Stomach (tissue), 9 donors: ENCODE data around the gene ANKRD33. TPM values are rescaled to one million over a fixed set of nuclear protein-coding genes. Genes with fewer than 3 reads are reported as not detected.
A peak's percentile ranks its signal among the peaks of the same experiment; 100 is the strongest.

Source experiments
- DNase-seq, 2 donors: peaks; one replicate each; pipeline versions ENCODE4 v3.0.0 to v3.0.0-alpha.2; 2013 to 2019
- H3K27ac ChIP-seq, 5 donors: fragments of 200-600 bp in 4 of 5; sonication (generic) in 4 of 5; one replicate each; pipeline ENCODE4 v1.5.1; 2013 to 2019; ENCODE audit warnings: mild to moderate bottlenecking in 1 of 5, moderate library complexity in 1 of 5
- H3K27me3 ChIP-seq, 3 donors: fragments of 200-600 bp; sonication (generic); one replicate each; pipeline ENCODE4 v1.5.1; 2017 to 2019; ENCODE audit warnings: mixed run types in 1 of 3
- H3K36me3 ChIP-seq, 4 donors: fragments of 200-600 bp; sonication (generic); 1 replicate in 3 of 4; 2 replicates in 1 of 4; pipeline ENCODE4 v1.5.1; 2016 to 2019
- H3K4me1 ChIP-seq, 4 donors: fragments of 200-600 bp; sonication (generic); one replicate each; pipeline ENCODE4 v1.5.1; 2016 to 2019
- H3K4me3 ChIP-seq, 4 donors: fragments of 200-600 bp; sonication (generic) in 3 of 4; one replicate each; pipeline ENCODE4 v1.5.1; 2016 to 2019; ENCODE audit warnings: mild to moderate bottlenecking in 1 of 4
- H3K9me3 ChIP-seq, 4 donors: fragments of 200-600 bp; sonication (generic); one replicate each; pipeline ENCODE4 v1.5.1; 2016 to 2019
- EP300 ChIP-seq: sonication (generic); formaldehyde crosslinking; IDR thresholded peaks from one replicate; pipeline ENCODE4 v1.6.1; 2017; ENCODE audit warnings: antibody characterized with exemption
- POLR2A ChIP-seq, 4 donors: fragments of 450-650 bp; IDR thresholded peaks; one replicate each; pipeline ENCODE4 v1.6.1; 2016; ENCODE audit warnings: antibody characterized with exemption in 4 of 4, control low read depth in 2 of 4, mild to moderate bottlenecking in 1 of 4, moderate library complexity in 1 of 4
- POLR2AphosphoS5 ChIP-seq, 3 donors: sonication (generic); formaldehyde crosslinking; IDR thresholded peaks; one replicate each; pipeline ENCODE4 v1.6.1; 2016; ENCODE audit warnings: antibody characterized with exemption in 3 of 3
- WGBS, 5 donors: extraction: QIAGEN DNeasy Blood & Tissue Kit in 3 of 5; methylation state at CpG; one replicate each; pipeline versions ENCODE4 v1.1.5 to v1.1.7; 2013 to 2018; 5-methylcytosine and 5-hydroxymethylcytosine counted together
- intact Hi-C: fragments of 100-400 bp; cut with DNase I; formaldehyde crosslinking; loops from one replicate; pipeline ENCODE4 v1.15.1; 2023; ENCODE audit warnings: low total_unique reads
- polyA plus RNA-seq, 3 donors: library from polyadenylated mRNA; stranded (reverse); fragments of 200-250 nt; gene quantifications; one replicate each; pipeline ENCODE4 v1.2.3, GENCODE V29; 2013
- total RNA-seq, 5 donors: library from RNA; depleted of rRNA; stranded (reverse); fragments of >200 nt; gene quantifications; one replicate each; pipeline versions ENCODE4 v1.1.0 to v1.2.3, GENCODE V29; 2014 to 2016
- TF ChIP-seq, protein P1 (sequence below), 7 experiments: fragments of 450-650 bp in 4 of 7; fragments of 200-600 bp in 3 of 7; sonication (generic) in 3 of 7; IDR thresholded peaks; one replicate each; pipeline ENCODE4 v1.5.1; 2016 to 2019; ENCODE audit warnings: antibody characterized with exemption in 7 of 7, control low read depth in 2 of 7, mild to moderate bottlenecking in 1 of 7
- donor health status: healthy with polysubstance abuse.
- donor health status: Bipolar disorder and iron deficiency.
- donor health status: healthy.

ANKRD33 gene
- total and polyA plus RNA-seq, 8 donors: not detected

DNA sequence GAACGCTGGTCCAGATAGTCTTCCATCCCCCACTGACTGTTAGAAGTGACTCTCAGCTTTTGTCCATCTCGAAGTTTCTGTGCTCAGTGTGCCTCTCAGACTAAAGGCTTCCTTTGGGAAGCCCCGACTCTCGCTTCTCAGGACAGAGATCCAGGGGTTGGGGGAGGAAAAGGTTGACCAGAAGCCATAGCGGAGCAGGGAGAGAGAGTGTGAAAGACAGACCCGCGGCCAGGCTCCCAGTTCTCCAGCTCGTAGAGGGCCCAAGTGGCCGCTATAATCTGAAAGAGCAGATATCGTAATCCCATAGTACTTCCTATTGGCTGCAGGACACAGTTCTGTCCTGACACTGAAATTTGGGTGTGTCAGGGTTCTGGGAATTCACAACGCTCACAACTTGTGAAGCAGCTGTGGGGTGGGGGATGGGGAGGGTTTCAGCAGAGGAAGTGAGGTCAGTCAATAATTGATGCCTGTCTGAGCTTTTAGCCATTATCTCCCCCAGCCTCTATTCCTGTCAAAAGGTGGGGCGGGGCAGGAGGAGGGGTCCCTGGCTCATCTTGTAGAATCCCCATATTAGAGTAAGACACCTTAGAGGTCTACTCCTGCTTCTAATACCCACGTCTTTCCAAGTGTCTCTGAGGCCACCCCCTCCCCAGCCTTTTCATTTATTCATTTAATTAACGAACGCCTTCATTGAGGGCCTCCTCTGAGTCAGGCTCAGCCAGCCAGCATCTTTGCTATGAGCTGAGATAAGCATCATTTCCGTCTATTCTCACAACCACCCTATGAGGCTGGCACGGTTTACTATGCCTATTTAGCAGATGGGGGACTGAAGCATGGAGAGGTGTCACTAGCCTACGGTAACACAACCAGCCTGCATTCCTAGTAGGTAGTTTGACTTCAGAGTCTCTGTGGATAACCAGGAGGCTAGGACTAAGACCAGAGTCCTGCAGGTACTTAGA lies 17.8 kb downstream of the ANKRD33 start:
- peak; percentile 52 to 89 for DNase-seq
- Histone ChIP-seq H3K9me3 (no peaks in the 10 kb centered on the region), H3K36me3 (no peaks in the 10 kb centered on the region), H3K4me3 (peak overlapping the region in 1 of 4 donors; percentile 57), H3K27ac (peak overlapping the region; percentile 81 to 91 (median 87)), H3K27me3 (peaks cover 0 to 43% (median 19%) of the 10 kb centered on the region in 3 donors), H3K4me1 (peaks cover 14 to 35% (median 23%) of the 10 kb centered on the region in 4 donors)
- intact Hi-C loops: no loop called here
- peak; percentile 46 to 57 (median 52) for TF ChIP-seq POLR2AphosphoS5 (IDR thresholded peaks at IDR 0.05)
- TF ChIP-seq, protein P1, sequence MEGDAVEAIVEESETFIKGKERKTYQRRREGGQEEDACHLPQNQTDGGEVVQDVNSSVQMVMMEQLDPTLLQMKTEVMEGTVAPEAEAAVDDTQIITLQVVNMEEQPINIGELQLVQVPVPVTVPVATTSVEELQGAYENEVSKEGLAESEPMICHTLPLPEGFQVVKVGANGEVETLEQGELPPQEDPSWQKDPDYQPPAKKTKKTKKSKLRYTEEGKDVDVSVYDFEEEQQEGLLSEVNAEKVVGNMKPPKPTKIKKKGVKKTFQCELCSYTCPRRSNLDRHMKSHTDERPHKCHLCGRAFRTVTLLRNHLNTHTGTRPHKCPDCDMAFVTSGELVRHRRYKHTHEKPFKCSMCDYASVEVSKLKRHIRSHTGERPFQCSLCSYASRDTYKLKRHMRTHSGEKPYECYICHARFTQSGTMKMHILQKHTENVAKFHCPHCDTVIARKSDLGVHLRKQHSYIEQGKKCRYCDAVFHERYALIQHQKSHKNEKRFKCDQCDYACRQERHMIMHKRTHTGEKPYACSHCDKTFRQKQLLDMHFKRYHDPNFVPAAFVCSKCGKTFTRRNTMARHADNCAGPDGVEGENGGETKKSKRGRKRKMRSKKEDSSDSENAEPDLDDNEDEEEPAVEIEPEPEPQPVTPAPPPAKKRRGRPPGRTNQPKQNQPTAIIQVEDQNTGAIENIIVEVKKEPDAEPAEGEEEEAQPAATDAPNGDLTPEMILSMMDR (IDR thresholded peaks at IDR 0.05): no peak
- WGBS, 5 donors: 49 to 60% (median 51%) methylated on average over 17 to 18 of the region's 18 CpGs

DNA sequence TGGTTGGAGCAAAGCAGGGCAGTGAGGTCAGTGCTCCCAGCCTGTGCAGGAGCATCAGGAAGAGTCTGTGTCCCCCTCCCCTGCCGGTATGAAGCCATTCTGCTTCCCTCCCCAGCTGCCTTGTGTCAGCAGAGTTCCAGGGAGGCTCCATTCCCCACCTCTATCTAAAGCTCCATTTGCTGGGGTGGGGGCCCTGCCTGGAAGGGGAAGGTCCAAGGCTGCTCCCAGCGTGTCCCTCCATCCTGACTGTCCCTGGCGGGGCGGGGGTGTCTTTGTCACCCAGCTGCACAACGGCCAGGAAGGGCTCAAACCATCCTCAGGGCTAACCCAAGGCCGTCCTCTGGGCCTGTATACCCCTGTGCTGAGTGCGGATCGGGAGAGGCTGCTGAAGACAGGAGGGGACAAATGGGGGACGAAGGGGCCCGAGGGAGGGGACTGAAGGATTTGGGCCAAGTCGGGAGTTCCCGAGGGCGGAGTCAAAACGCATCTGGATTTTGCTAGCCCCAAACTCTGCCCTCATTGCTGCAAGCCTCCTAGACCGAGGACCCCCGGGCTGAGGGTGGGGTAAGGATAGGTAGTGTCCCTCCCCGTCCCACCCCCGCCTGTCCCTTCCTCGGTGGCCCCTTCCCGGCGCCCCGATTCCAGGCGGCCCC lies 18.7 kb downstream of the ANKRD33 start:
- peaks cover 17 to 43% (median 28%) of the 10 kb centered on the region in 4 donors for H3K4me1 ChIP-seq

DNA sequence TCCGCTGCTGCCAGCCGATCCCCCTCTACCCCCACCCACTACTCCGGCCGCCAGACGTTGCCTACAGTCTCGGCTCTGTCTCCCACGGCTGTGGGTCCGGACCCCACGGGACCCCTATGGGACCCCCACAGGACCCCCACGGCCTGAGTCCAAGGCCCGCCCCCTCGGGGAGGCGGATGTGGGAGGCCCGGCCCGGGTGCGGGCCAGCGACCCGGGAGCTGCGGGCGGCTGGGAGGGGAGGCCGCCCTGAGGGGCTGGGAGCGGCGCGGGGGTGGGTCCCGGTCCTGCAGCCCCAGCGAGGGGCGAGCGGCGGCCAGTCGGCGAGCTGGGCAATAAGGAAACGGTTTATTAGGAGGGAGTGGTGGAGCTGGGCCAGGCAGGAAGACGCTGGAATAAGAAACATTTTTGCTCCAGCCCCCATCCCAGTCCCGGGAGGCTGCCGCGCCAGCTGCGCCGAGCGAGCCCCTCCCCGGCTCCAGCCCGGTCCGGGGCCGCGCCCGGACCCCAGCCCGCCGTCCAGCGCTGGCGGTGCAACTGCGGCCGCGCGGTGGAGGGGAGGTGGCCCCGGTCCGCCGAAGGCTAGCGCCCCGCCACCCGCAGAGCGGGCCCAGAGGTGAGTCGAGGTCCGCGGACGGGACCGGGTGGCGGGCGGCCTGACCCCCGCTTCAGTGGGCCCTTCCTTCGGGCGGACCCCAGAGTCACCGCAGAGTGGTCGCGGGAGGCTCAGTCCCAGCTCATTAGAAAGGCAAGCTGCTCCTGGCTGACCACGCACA lies 19.4 kb downstream of the ANKRD33 start, which contains the start of gene ACVRL1:
TSS of gene ACVRL1 (plus strand) at position 422 of the 773 bp plus-strand sequence. CDS start 4,971 bp downstream, outside the sequence.
- Histone ChIP-seq H3K27me3 (peaks cover 0 to 58% (median 19%) of the 10 kb centered on the region in 3 donors), H3K9me3 (no peaks in the 10 kb centered on the region), H3K4me3 (peak within 1 kb of the TSS; percentile 43 to 57 (median 50)), H3K36me3 (no peaks in the 10 kb centered on the region), H3K4me1 (peaks cover 17 to 51% (median 35%) of the 10 kb centered on the region in 4 donors), H3K27ac (peak within 1 kb of the TSS; percentile 81 to 91 (median 87))
- 5 to 14% (median 9%) methylated on average over 38 to 74 of the region's 74 CpGs for WGBS, 5 donors
- peak in 1 of 2 donors; percentile 79 for DNase-seq
- intact Hi-C loops: no loop called here
- TF ChIP-seq POLR2A (IDR thresholded peaks at IDR 0.05): no peak
- TF ChIP-seq POLR2AphosphoS5 (IDR thresholded peaks at IDR 0.05): no peak
- no peak for TF ChIP-seq EP300
- TF ChIP-seq, protein P1 (IDR thresholded peaks at IDR 0.05): no peak

More for the DNA sequence above, 18.7 kb downstream of the ANKRD33 start:
- H3K4me3 ChIP-seq: peak overlapping the region; percentile 43 to 57 (median 50)
- intact Hi-C loops: no loop called here
- H3K27ac ChIP-seq: peak overlapping the region; percentile 81 to 91 (median 87)
- TF ChIP-seq, protein P1 (IDR thresholded peaks at IDR 0.05): no peak
- TF ChIP-seq EP300 (no peak), POLR2A (IDR thresholded peaks at IDR 0.05) (no peak), POLR2AphosphoS5 (IDR thresholded peaks at IDR 0.05) (no peak)
- no peaks in the 10 kb centered on the region for H3K9me3 ChIP-seq
- 36 to 47% (median 39%) methylated on average over 17 to 23 of the region's 23 CpGs for WGBS, 5 donors
- peak in 1 of 2 donors; percentile 60 for DNase-seq
- H3K36me3 ChIP-seq: no peaks in the 10 kb centered on the region
- H3K27me3 ChIP-seq: peaks cover 0 to 51% (median 19%) of the 10 kb centered on the region in 3 donors
